Measurements from ENCODE around the gene PPP2R3C.

- TF ChIP-seq POLR2A (IDR thresholded peaks at IDR 0.05; ENCODE audit: low read depth, low read length) (no peak), TAF1 (IDR thresholded peaks at IDR 0.05; ENCODE audit: borderline replicate concordance, low read depth, low read length) (no peak), POLR2AphosphoS5 (IDR thresholded peaks at IDR 0.05; ENCODE audit: low read depth, low read length) (no peak)
Measured at GRCh38 chr14:35158951-35159653, 37.3 kb upstream of the PPP2R3C start.

All from GM12892 (cell line).